ENCODE results near the gene COG2.

COG2 gene

GRCh38 chr1:230609208-230609607 lies 33.1 kb upstream of the COG2 start:
- TF ChIP-seq CTCF (IDR thresholded peaks at IDR 0.05; ENCODE audit: extremely low read depth, missing control alignments), result no peak
- no peak for DNase-seq (ENCODE audit: low spot score)

- TF ChIP-seq CTCF (IDR thresholded peaks at IDR 0.05; ENCODE audit: extremely low read depth, missing control alignments), result no peak
- DNase-seq (ENCODE audit: low spot score), result no peak
Measured at GRCh38 chr1:230610589-230610988, 31.7 kb upstream of the COG2 start.

DNA sequence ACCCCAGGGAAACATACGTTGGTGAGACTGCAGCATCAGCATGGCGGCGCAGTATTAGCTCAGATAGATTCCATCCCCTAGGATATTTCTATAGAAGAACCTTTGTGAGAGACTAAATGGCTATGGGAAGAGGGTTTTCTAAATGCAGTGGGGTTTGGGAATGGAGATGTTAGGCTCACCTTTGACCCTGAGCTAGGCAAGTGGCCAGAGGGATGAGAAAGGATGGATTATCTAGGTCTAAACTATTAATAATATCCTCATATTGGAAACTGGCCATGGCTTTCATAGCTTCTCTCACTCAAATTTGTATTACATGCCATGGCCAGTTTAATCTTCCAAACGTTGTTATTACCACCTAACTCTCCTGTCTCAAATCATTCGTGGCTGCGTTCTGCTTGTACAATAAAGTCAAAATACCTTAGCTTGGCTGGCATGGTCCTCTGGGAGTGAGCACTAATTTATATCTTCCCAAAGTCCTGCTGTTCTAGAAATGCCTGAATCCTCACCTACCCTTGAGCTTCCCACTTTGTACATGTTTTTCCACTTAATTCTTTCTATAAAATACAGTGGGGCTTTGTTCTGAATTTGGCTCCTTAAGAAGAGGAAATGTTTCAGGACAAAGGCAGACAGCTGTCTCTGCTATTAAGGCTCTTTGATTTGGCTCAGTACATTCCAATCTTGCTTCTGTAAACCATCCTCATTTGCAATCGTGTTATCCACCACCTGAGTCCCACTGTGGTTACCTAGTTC lies 31.0 kb upstream of the COG2 start:
- no peak for DNase-seq (ENCODE audit: low spot score)
- TF ChIP-seq CTCF (IDR thresholded peaks at IDR 0.05; ENCODE audit: extremely low read depth, missing control alignments), result no peak

GRCh38 chr1:230611878-230612235 lies 30.4 kb upstream of the COG2 start:
- no peak for TF ChIP-seq CTCF (IDR thresholded peaks at IDR 0.05; ENCODE audit: extremely low read depth, missing control alignments)
- DNase-seq (ENCODE audit: low spot score), result no peak

- TF ChIP-seq CTCF (IDR thresholded peaks at IDR 0.05; ENCODE audit: extremely low read depth, missing control alignments), result no peak
- DNase-seq (ENCODE audit: low spot score), result no peak
Measured at GRCh38 chr1:230612651-230613050, 29.6 kb upstream of the COG2 start.

DNA sequence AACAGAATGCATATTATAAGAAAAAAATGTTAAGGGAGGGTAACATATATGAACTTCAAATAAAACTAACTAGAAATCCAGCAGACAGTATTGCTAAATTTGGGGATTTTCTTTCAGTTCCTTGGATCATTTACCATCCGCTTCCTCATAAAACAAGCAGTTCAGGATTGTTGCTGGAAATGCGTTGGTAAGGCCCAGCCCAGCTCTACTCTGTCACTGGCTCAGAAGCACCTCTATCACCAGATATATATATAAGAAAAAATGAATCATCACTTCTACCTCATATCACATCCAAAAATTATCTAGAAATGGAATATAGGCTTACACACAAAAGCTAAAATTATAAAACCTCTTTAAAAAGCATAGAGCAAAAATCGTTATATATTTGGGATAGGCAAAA lies 28.2 kb upstream of the COG2 start:
- DNase-seq (ENCODE audit: low spot score), result no peak

GRCh38 chr1:230618537-230618936 lies 23.7 kb upstream of the COG2 start:
- TF ChIP-seq CTCF (IDR thresholded peaks at IDR 0.05; ENCODE audit: extremely low read depth, missing control alignments), result no peak
- DNase-seq (ENCODE audit: low spot score), result no peak

More for the DNA sequence above, 28.2 kb upstream of the COG2 start:
- no peak for TF ChIP-seq CTCF (IDR thresholded peaks at IDR 0.05; ENCODE audit: extremely low read depth, missing control alignments)

All from GM20000 (cell line).